Bronchial epithelial cell (primary cell): ENCODE results near the gene UNG. TPM values are rescaled to one million over a fixed set of nuclear protein-coding genes. Genes with fewer than 3 reads are reported as not detected.

Source experiments
- DNase-seq: peaks from one replicate; pipeline ENCODE4 v3.0.0-alpha.2; 2010; ENCODE audit warnings: low read depth
- FAIRE-seq: peaks from 2 replicates; lab custom pipeline; 2011; peaks lifted over from hg19 to GRCh38; lab: Jason Lieb, UNC
- H3K27me3 ChIP-seq: 2 replicates; pipeline ENCODE4 v1.5.1; 2011; ENCODE audit warnings: low read length; ENCODE audit not compliant: control insufficient read depth, insufficient read depth
- H3K36me3 ChIP-seq: 2 replicates; pipeline ENCODE4 v1.5.1; 2011; ENCODE audit warnings: low read length; ENCODE audit not compliant: control insufficient read depth, insufficient read depth
- H3K4me3 ChIP-seq: 2 replicates; pipeline ENCODE4 v1.5.1; 2011; ENCODE audit warnings: mild to moderate bottlenecking, low read depth, low read length, control low read depth
- CTCF ChIP-seq: IDR thresholded peaks from 2 replicates; pipeline ENCODE4 v1.5.1; 2011; ENCODE audit warnings: mild to moderate bottlenecking, moderate library complexity, low read length, control low read depth, inconsistent platforms; ENCODE audit not compliant: insufficient read depth, severe bottlenecking
- total RNA-seq: library from RNA; depleted of rRNA; stranded (reverse); fragments of >200 nt; gene quantifications from 2 replicates; pipeline ENCODE4 v1.2.1, GENCODE V29; 2014

The UNG gene
- total RNA-seq, 1 donor from 2014 or later = 24.2 TPM

GRCh38 chr12:109156036-109156435 lies 58.6 kb downstream of the UNG start:
- FAIRE-seq (no peak), DNase-seq (no peak)
- Histone ChIP-seq H3K27me3 (no peaks in the 10 kb centered on the region), H3K4me3 (no peak overlapping the region), H3K36me3 (no peaks in the 10 kb centered on the region)
- no peak for TF ChIP-seq CTCF

DNA sequence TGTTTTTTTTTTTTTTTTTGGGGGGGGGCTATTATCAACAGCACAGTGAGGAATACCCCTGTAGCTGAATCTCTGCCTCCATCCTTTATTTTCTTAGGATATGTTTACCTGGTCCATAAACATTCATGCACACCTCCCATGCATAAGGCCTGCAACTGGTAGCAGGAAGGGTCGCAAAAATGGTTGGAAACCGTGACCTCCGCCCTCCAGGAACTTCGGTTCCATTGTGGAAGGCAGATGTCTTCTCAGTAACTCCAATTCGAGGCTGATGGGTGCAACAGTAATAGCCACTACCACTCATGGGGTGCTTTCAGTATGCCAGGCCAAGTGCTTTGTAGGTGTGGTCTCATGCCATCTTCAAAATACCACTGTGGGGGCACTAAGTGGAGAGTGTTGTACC lies 59.2 kb downstream of the UNG start:
- H3K4me3 ChIP-seq = no peak overlapping the region
- DNase-seq (no peak), FAIRE-seq (no peak)
- no peaks in the 10 kb centered on the region for H3K36me3 ChIP-seq
- TF ChIP-seq CTCF = no peak
- H3K27me3 ChIP-seq = no peaks in the 10 kb centered on the region

DNA sequence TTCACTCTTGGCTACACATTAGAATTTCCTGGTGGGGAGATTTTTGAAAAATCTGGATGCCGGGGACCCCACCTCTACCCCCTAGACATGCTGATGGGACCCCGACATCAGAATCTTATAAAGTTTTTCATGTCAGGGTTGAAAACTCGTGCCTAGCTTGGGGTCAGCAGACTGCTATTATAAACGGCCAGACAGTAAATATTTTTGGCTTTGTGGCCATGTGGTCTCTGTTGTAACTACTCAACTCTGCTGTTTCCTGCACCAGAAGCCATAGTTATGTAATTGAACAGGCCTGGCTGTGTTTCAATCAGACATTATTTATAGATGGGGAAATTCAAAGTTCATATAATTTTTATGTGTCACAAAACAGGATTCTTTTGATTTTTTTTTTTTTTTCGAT lies 60.6 kb downstream of the UNG start:
- no peak overlapping the region for H3K4me3 ChIP-seq

GRCh38 chr12:109160433-109160832 lies 63.0 kb downstream of the UNG start:
- TF ChIP-seq CTCF = no peak
- no peaks in the 10 kb centered on the region for H3K27me3 ChIP-seq
- FAIRE-seq (no peak), DNase-seq (no peak)
- H3K4me3 ChIP-seq = no peak overlapping the region
- no peaks in the 10 kb centered on the region for H3K36me3 ChIP-seq

More for the DNA sequence above, 60.6 kb downstream of the UNG start:
- DNase-seq (no peak), FAIRE-seq (no peak)
- TF ChIP-seq CTCF = no peak
- no peaks in the 10 kb centered on the region for H3K36me3 ChIP-seq
- H3K27me3 ChIP-seq = no peaks in the 10 kb centered on the region

Other genes starting within 250 kb of the UNG start
- gene SSH1, start 240.0 kb upstream of the UNG start, total RNA-seq = 7.1 and 8.1 TPM in 2 replicates
- gene DAO, start 217.5 kb upstream of the UNG start, total RNA-seq = not detected in 2 replicates
- not detected in 2 replicates for gene SVOP, start 76.5 kb upstream of the UNG start, total RNA-seq
- gene USP30, start 45.0 kb upstream of the UNG start, total RNA-seq = 3.9 and 4.5 TPM in 2 replicates
- 24.6 and 47.9 TPM in 2 replicates for gene ALKBH2, start 4.1 kb upstream of the UNG start, total RNA-seq
- gene ACACB, start 19.0 kb downstream of the UNG start, total RNA-seq = 0.79 and 1.4 TPM in 2 replicates
- gene FOXN4, start 211.7 kb downstream of the UNG start, total RNA-seq = not detected in 2 replicates